Suprapubic skin (tissue), 4 donors: ENCODE measurements around the gene TTC24.

Experiments
- EP300 ChIP-seq: sonication (generic); formaldehyde crosslinking; IDR thresholded peaks from one replicate; pipeline ENCODE4 v1.6.1; 2017; ENCODE audit warnings: antibody characterized with exemption
- POLR2AphosphoS5 ChIP-seq, 3 donors: sonication (generic); formaldehyde crosslinking; IDR thresholded peaks; one replicate each; pipeline ENCODE4 v1.6.1; 2017; ENCODE audit warnings: antibody characterized with exemption in 3 of 3
- TF ChIP-seq, protein P1 (sequence below), 2 donors: fragments of 200-600 bp in 1 of 2; fragments of 450-650 bp in 1 of 2; sonication (generic) in 1 of 2; IDR thresholded peaks; one replicate each; pipeline ENCODE4 v1.5.1; 2016 to 2019; ENCODE audit warnings: antibody characterized with exemption in 2 of 2, mild to moderate bottlenecking in 1 of 2, moderate library complexity in 1 of 2

DNA sequence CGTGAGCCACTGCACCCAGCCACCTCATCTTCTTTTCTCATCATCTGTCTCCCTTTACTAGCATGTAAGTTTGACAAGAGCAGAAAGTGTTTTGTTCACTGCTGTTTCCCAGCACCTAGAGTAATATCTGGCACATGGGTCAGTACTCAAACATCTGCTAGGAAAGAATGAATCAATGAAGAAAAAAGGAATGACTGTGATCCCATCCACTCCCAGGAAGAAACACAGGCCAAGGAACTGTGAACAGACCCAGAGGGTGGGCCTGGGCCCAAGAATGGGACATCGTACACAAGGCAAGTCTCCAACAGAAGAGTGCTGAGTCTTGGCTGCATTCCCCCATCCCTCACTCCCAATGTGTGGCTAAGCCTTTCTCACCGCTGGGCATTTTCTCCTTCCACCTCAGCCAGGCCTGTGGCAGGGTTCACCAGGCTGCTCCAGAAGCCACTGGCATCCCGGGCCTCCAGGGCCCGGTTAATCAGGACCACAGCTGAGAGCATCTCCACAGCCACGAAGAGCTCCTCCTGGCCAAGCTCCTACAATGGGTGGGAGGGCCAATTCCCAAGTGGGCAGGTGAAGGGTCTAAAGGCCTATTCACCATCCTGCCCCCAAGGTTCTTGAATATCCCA is 25.6 kb upstream of the TTC24 start:
- TF ChIP-seq, protein P1, sequence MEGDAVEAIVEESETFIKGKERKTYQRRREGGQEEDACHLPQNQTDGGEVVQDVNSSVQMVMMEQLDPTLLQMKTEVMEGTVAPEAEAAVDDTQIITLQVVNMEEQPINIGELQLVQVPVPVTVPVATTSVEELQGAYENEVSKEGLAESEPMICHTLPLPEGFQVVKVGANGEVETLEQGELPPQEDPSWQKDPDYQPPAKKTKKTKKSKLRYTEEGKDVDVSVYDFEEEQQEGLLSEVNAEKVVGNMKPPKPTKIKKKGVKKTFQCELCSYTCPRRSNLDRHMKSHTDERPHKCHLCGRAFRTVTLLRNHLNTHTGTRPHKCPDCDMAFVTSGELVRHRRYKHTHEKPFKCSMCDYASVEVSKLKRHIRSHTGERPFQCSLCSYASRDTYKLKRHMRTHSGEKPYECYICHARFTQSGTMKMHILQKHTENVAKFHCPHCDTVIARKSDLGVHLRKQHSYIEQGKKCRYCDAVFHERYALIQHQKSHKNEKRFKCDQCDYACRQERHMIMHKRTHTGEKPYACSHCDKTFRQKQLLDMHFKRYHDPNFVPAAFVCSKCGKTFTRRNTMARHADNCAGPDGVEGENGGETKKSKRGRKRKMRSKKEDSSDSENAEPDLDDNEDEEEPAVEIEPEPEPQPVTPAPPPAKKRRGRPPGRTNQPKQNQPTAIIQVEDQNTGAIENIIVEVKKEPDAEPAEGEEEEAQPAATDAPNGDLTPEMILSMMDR (IDR thresholded peaks at IDR 0.05), result no peak
- TF ChIP-seq POLR2AphosphoS5 (IDR thresholded peaks at IDR 0.05) (no peak), EP300 (no peak)
